Measurements from ENCODE around the gene KDM4B.
A peak's percentile ranks its signal among the peaks of the same experiment; 100 is the strongest.
"Not testable (repeated sequence)": the region's sequence is repeated elsewhere in the genome, so short reads cannot be mapped to it uniquely, and the experiment has no call there.

Gene KDM4B

DNA sequence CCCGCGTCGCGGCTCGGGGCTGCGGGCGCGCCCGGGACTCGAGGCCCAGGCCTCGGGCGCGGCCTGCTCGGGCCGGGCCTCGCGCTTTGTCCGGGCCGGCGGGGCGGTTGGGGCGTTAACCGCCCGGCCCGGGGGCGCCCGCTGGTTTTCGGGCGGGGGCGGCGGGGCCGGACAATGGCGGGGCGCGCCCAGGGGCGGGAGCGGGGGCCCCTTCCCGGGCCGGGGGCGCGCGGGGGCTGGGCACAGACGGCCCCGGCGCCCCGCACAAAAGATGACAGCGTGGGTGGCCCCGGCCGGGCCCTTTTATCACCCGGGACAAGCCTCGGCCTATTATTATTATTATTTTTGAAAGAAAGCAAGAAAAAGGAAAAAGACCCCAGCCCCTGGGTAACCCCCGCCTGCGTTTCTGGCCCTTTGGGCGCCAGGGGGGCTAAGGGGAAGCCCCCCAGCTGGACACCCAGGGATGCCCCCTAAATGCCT, 419 bp downstream of the KDM4B start:
- no peak for DNase-seq

DNA sequence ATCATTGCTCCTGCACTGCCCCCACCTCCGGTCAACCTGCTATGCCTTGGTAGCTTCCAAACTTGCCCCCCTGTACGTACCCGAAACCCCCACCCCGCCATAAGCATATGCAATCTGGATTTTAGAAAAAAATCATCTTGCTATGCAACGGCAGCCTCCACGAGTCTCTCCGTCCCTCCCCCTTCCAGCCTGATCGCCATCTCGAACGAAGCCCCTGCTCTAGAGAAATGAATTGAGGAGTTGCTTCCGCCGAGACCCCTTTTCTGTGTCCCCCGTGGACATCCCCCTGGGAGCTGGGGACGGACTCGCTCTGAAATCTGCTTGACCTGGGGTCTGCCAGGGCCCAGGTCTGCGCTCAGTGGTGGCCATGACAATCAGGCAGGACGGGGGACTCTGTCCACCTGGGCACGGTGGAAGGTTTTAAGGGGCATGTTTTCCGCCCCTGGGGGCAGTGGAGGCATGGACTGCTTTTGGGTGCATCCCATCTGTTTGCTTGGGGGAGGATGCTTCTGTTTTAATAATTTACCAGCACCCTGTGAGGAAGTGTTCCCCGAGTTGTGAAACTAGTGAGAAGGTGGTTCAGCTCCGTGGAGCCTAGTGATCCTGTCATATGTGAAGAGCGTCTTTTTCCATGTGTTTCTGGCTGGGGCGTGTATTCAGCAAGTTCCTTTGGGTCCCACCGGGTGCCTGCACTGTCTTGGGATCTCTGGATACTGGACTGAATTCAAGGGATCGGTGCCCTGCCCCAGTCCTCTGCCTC, 1.0 kb downstream of the KDM4B start:
- DNase-seq, result no peak

DNA sequence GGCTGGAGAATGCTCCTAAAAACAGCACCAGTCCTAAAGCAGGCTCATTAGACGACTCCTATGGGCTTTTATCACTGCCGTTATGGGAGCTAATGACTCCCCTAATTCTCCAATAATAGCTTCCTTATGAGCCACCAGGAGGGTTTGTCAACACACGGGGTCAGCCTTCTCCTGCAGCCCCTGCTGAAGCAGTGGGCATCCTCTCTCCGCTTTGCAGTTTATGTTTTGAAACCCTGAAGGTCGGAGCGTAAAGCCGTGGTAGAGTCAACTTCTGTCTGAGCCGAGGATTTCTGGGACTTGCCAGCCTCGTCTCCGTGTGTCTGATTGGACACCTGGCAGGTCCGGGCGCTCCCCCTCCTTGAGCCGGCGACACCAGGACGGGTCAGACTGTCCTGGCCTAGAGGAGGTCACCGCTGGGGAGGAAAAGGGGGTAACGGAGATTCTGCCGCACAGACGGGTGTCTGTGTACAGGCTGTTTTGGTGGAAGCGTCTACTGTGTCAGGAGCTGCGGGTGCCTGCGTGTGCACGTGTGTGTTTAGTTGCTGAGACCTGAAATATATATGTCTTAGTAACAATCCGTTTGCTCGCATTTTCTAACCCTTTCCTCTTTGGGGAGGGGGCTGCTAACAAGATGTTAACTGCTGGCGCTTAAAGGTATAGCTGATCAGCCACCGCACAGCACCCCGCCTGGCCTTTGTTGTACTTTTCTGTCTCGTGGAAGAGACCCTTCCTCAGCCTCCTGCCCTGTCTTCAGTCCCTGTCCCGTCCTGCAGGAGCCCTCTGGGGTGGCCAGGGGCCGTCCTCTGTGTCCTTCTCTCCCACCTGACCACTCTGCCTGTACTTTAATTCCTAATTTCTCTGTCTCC, 1.9 kb downstream of the KDM4B start:
- peak; percentile 18 for DNase-seq

DNA sequence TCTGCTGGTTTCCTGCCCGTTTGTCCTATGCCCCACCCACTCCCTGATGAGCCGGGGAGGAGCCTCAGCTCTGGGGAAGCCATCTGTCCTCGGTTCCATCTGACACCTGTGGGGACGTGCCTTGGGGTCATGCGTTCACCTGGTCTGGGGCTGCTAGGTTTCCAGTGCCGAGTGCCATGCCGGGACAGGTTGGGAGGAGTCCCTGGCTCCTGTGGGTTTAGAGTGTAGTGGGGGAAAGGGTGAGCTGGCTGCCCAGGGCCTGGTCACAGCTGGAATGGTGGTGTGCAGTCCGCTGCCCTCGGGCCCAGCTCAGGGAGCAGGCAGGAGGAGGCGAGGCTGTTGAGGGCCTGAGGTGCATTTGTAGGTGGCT, 2.5 kb downstream of the KDM4B start:
- DNase-seq, result peak; percentile 53

DNA sequence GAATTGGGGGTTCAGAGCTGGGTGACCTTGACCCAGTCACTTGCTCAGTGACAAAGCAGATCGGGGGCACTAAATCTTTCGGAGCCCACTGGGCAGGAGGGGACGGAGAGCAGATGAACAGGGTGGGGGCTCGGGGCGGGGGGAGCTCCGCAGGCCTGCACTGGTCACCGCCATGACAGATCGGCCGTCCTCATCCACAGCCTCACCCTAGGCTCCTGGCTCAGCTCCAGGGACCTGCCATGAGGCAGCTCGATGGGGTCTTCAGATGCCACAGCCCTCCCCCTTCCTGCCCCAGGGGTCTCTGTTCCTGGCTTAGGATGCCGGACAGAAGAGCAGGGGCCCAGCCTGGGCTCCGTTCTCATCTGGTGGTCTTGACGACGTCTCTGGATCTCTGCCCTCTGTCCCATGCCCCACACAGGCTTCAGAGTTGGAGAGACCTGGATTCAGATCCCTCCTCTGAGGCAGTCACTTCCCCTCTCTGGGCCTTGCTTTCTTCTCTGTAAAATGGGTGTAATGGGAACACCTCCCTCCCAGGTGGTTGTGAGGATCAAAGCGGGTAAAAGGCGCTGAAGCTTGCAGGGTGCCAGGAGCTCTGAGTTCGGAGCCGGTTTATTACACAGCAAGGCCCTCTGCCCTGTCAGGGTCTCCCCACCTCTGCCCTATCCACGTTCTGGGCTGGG, 3.0 kb downstream of the KDM4B start:
- DNase-seq, result no peak

DNA sequence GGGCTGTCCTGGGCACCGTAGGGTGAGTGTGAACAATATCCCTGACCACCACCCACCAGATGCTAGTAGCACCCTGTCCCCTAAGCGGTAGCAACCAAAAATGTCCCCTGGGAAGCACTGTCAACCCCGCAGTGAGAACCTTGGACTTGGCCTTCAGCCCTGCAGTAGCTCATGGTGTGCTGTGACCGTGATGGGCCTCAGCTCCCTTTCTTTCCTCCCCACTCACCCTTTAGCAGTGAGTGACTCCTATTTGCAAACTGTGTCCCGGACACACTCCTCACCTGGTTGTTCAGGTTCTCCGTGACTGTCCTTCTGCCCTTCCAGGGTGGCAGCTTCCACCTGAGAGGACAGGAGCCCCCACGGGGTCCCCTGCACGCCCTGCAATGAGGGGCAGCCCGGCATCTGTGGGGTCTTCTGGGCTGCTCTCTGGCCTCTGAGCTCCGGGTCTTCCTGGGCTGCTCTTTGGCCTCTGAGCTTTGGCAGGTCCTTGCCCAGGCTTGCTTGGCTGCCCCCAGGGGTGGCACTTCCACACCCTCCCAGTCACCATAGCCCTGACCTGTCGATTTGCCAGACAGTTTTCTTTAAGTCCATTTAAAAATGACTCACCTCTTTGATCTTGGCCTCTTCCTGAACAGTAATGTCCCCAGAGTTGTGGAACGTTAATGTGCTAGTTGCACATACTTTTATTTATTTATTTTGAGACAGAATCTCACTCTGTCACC, 3.8 kb downstream of the KDM4B start:
- no peak for DNase-seq

DNA sequence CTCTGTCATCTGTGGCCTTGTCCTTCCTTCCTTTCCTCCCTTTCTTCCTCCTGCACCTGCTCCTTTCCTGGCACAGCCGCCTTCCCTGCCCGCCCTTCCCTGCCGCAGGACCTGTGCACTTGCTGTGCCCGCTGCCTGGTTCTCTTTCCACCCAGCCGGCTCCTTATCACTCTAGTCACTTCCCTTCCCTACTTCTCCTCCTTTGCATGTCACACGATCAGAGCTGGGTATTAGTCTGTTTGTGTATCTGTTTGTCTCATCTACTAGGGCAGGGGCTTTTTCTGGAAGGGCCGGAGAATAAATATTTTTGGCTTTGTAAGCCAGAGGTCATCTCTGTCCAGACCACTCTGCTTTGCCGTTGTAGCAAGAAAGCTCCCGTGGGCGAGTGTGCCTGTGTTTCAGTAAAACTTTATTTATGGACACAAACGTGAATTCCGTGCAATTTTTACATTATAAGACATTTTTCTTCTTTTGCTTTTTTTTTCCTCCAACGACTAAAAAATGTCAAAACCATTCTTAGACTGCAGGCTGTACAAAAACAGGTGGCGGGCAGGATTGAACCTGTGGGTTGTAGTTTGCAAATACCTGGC, 6.1 kb downstream of the KDM4B start:
- DNase-seq, result no peak

DNA sequence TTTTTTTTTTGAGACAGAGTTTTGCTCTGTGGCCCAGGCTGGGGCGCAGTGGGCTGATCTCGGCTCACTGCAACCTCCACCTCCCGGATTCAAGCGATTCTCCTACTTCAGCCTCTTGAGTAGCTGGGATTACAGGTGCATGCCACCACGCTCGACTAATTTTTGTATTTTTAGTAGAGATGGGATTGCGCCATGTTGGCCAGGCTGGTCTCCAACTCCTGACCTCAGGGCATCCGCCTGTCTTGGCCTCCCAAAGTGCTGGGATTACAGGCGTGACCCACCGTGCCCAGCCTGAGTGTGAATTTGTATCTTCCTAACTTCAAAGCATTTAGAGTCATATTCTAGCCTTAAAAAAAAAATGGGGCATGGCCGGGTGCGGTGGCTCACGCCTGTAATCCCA, 6.7 kb downstream of the KDM4B start:
- not testable (repeated sequence) for DNase-seq

DNA sequence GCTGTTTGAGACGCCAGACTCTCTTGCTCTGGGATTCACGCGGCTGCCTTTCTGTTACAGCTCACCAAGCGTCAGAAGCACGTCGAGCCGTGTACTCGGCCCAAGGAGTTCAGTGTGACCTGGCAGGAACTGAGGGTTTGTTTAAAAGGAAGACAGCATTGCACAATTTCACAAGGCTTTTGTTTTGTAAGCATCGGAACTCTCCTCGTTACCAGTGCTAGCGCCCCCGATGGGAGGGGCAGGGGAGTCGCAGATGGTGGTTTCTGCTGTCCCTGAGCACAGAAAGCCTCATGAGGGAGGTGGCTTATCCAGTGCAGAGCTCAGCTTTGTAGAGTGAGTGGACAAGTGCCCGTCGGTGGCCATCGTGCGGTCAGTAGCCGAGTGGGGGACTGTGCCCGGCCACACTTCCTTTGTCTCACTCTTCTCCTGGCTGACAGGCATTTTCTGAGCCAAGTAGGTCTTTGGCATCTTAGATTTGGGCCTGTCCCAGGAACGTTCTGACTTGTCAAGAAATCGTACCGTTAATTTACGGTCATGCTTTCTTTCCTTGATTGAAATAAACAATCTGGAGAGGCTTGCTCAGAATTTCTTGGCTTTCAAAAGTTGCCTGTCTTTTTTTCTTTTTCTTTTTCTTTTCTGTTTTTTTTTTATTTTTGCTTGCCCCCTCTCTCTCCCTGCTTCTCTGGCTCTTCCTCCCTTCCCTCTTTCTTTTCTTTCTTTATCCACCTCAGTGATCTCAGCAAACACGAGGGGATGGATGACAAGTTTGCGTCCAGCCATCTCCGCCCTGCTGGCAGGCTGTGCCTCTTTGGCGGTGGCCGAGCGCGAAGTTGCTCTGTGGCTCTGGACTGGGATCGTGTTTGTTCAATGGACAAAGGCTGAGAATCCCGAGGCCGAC, 7.7 kb downstream of the KDM4B start:
- DNase-seq, result no peak

DNA sequence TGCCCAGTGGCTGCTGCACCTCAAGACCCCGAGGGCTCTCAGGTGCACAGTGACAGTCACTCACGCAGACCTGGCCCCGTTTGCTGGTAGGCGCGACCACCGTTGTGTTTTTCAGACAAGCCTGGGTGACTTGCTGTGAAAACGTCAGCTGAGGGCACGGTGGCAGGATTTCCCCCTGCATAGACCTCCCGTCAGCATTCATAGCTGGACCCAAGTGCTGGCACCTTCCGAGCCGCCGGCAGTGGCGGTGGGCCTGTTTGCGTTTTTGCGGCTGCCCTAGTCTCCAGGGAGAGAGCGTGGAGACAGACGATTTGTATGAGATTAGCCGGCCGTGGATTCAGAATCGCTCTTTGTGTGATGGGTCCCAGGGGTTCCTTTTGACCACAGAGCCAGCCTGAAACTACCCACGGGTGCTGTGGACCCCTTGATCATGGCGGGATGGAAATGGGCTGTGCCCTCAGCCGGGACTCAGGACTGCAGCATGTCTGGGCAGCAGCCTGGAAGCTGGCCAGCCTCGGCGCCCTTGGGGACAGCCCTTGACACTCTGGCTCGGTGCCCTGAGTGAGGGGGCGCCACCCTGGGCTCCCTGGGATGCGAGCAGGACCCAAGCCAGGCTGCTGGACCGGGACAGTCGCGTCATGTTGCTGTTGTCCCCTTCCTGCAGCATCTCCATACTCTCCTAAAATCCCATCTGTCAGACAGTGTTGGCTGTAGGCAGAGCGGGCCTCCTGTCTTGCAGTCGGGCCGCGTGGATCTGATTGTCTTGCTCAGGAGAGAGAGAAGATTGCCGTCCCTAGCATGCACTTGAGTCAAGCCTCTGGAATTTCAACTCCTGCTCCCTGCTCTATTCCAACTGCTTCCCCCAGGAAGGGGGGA, 8.6 kb downstream of the KDM4B start:
- no peak for DNase-seq

DNA sequence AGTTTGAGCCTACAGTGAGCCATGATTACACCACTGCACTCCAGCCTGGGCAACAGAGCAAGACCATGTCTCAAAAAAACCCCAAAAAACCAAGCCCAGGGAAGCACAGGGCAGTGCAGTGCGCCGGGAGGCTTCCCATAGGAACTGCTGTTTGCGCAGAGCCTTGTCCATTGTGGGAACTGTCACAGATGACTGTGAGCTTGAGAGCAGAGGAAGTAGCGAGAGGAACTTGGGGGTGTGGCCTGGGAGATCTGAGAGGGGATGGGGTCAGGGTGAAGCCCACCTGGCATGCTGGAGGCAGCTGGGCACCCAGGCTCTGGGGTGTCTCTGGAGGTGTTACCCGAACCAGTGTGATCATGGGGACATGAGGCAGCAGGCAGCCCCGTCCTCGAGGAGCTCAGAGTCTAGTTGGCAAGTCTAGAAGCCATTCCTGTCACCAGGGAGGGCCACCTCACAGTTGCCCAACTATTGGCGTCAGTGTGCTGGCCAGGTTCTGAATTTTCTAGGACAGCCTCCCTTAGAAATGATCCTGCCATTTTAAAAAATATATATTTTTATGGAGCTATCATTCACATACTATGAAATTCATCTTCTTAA, 10.4 kb downstream of the KDM4B start:
- no peak for DNase-seq

DNA sequence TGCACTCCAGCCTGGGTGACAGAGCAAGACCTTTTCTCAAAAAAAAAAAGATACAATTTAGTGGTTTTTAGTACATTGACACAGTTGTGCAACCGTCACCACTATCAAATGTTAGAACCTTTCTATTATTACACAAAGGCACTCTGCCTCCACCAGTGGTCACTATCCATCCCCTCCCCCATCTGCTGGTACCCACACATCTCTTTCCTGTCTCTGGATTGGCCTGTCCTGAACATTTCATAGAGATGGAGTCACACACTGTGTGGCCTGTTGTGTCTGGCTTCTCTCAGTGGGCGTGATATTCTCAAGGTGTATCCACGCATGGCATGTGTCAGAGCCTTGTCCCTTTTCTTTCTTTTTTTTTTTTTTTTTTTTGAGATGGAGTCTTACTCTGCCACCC, 11.2 kb downstream of the KDM4B start:
- DNase-seq, result no peak

DNA sequence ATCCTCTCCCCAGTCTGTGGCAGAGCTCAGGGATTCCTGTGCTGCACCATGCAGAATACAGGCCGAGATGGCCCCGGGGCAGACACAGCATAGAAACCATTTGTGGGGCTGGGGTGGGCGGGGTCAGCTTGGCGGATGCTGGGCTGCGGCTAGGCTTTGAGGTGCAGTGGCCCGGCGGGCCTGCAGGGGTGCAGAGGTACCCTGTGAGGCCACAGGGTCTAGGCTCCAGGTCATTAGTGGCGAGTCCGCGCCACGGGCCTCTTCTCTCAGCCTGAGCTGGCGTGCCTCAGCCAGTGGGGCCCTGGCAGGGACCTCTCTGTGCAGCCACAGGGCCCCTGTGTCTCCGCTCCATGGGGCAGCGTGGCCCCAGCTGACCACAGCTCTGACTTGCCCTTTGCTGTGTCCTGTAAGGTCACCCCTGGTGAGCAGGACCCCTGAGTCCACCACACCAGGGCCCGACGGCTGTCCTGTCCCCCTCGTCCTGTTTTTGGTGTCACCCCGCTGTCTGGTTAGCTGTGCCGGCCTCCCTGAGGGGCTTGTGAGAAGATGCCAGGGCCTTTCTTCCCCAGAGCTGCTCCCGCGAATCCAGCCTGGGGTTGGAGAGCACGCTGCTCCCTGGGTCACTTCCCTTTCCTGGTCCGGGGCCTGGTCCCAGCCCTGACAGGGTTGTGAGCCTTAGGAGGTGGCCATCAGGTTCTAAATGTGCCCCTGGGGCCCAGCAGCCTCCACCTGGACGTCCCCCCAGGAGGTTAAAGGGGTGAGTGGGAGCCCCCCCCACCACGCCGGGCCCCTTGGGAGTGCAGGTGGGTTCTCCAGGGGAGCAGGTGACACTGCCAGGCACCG, 12.1 kb downstream of the KDM4B start:
- no peak for DNase-seq

DNA sequence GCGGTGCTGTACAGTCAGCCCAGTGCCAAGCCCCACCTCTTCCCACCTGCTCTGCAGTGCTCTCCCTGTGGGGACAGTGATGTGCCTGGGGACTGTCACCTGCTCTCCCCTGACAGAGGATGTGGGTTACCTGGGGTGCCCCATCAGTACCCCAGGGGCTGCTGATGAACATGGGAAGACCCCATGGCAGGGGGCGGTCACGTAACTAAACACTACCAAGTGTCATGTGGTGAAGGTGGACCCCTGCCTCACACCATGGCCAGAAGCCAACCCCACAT, 12.7 kb downstream of the KDM4B start:
- DNase-seq, result no peak

DNA sequence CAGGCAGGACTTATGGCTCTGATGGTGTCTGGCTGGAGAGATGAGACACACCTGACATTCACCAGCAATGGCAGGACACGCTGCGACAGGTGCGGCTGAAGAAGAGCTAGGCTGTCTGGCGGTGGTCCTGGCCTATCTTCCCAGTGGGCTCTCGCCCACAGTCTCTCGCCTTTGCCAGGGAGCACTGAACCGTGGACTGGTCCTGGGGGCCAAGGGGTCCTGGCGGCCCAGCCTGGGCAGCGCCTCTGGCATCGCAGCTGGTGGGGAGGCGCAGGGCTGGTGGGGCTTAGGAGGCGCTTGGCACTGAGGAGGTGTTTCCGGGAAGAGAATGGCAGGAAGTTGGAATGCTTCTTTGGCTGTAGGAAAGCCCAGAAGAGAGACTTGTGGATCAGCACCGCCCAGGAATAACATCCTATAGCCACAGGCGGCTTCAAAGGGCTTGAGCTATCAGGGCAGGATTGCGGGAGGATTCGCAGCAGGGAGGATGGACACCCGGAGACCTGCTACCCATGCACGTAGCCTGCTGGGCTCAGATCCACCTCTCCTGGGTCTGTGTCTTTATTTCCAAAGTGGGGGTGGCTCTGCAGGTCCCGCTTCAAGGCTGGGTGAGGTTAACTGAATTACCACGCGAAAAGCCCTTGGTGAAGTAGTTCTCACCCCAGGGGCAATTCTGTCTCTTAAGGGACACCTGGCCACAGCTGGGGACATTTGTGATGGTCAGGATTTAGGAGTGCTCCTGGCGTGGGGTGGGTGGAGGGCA, 14.6 kb downstream of the KDM4B start:
- no peak for DNase-seq

DNA sequence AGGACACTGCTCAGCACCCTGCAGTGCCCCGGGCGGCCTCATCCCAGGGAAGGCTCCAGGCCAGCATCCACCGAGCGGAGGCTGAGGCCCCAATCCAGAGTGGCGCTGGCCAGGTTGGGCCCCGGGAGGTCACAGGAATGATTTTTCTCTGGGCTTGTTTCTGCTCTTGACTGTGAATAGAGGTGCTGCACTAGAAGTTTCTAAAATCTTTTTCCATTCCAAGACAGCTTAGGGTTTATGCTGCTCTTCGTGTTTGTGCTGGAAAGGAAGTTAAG, 15.1 kb downstream of the KDM4B start:
- no peak for DNase-seq

DNA sequence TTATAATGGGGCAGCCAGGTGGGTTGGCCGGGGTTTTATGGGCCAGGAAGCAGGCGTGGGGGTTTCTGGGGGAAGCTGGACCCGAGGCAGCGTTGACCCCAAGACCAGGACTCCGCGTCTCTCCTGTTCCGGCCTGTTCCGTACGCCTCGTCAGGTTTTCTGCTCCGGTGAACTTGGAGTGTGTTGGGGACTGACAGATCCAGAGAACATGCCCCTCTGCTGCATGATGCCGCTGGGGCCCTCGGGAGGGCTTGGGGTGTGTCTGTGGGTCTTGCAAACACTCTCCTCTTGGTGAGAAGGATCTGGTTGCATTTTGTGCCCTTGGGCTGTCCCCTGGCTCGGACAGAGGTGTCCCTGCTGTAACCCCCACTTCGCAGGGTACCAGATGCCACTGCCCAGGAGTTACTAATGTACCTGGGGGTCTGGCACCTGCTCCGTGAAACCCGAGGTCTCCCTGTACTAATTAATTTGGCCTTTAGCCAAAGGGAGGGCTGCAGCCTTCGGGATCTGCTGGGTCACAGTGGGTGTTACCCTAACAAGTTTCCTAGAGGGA, 15.6 kb downstream of the KDM4B start:
- DNase-seq, result no peak

DNA sequence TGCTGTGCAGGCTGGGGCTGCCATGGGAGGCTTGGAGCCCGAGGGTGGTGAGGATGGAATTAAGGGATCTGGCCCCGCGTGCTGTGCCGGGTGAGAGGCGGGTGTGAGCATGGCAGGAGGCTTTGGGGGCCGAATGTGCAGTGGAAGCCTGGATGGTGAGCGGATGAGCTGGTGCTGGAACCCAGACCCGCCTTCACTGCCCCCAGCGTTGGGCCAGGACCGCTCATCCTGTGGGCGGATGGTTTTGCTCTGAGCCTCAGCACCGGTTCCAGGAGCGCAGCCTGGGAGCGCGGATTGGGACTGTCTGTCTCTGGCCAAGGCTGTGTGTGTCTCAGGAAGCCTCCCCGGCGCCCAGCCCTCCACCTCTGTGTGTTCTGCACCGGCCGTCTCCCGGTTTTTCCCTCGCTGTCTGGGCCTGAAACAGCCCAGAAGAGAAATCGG, 16.7 kb downstream of the KDM4B start:
- no peak for DNase-seq

Data from CD4-positive, alpha-beta T cell treated with Interleukin-6 for 4 hours (primary cell).